ENCODE measurements around the gene FAM204A. TPM values are rescaled to one million over a fixed set of nuclear protein-coding genes. Genes with fewer than 3 reads are reported as not detected.

Gene FAM204A
- polyA plus RNA-seq, 1 donor = 88.1 TPM

DNA sequence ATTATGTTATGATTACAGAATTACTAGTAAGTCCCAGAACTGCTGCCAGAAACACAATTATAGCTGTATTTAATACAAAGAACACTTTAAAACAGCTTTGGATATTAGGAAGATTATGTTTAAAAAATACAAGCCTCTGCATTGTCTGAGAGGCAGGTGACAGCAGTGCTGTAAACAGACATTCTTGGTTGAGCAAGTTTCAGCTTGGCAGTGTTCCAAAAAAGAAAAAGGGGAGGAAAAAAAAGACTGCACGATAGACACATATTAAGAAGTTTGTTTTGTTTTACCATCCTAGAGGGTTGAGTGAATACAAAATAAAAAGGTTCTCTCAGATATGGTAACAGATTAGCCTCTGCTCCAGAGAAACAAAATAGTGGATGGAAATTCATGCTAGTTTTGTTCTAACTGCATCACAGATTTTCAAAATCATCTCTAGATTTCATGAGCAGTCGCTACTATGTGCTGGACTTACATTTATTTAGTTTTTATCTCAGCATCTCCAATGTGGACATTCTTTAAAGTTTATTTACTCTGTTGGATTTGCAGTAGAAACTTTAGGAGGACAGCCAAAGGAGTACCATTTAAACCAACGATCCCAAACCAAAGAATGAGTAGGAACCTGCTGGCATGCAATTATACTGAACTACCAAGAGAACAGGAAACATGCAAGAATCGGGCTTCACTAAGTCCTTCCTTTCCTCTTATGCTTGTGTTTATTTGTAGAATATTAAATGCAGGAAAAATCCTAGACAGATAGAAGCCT, 9.0 kb downstream of the FAM204A start:
- DNase-seq = no peak

DNA sequence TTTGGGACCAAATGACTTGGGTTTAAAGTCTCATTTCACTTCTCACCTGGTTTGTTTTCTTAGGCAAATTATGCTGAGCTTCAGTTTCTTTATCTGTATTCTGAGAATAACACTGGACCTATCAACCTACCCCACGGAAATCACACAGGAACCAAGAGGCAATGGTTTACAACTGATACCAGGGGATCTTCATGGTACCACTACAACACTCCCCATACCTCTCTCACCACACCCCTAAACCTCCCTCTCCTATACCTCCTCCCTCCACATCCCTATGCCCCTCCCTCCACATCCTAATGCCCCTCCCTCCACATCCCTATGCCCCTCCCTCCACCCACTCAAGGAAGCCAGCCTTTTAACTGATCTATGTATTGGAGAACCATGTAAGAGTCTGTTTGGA, 9.9 kb downstream of the FAM204A start:
- DNase-seq = no peak

DNA sequence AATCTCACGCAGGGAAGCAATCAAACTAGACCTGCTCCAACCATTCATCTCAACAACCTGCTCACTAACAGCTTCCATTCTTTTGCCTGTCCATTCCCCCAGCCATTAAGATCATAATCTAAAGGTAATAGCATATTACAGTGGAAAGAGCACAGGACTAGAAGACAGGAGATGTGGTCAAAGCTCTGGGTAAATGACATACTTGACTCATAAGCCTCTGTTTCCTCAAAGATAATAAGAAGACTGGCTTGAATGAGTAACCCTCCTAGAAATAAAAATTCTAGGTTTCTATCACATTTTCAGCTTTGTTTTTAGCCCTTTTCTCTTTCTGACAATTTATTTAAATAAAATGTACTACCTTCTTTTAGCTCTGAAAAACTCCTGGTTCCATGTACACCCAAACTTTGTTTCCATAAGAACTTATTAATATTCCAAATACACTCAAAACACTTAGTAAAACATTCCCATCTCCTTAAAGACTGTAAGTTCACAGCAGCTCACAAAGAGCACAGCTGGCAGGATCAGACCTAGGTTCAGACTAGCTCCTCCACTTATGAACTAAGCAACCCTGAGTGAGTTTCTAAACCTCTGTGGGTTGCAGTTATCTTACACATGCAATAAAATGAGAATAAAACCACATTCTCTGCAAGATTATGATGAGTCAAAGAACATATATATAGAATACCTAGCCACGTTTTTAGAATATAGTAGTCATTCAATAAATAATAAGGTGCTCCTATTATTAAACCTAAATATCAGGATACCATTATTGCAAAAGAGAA, 11.6 kb downstream of the FAM204A start:
- DNase-seq = no peak

- no peak for DNase-seq
Measured at GRCh38 chr10:118324140-118324539, 18.0 kb downstream of the FAM204A start.

DNA sequence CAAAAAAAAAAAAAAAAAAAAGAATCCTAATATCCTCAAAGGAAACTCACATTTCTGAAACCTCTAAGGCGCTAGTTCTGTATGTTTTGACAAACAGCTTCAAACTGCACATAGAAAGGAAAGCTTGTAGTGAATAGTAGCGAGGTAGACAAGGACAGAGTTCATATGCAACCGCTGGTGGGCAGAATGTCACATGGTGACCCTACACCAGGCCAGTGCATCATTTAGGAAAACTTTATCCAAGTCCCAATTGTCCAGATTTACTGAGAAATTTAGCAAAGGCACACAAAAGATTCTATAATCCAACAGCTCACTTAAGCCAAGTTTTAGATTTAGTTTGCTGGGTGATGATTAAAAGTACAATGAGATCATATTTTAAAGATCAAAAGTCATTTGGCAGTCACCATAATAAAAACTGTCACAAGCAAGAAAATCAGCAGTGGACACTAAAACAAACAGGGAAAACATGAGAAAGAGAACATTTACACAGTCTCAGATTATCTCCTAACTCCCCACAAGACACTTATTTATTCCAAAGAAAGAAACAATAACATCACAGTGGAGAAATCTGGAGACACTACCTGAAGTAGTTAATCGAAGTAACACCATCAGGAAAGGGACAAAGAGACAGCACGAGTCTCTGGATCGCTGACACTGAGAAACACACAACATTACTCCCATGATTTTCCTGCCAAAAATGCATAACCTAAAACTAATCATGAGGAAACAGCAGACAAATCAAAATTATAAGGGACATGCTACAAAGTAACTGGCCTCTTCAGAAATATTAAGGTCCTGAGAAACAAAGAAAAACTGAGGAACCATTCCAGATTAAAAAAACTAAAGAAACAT, 20.2 kb downstream of the FAM204A start:
- DNase-seq = no peak

- no peak for DNase-seq
Measured at GRCh38 chr10:118315629-118316028, 26.5 kb downstream of the FAM204A start.

GRCh38 chr10:118314882-118315281, 27.2 kb downstream of the FAM204A start:
- no peak for DNase-seq

DNA sequence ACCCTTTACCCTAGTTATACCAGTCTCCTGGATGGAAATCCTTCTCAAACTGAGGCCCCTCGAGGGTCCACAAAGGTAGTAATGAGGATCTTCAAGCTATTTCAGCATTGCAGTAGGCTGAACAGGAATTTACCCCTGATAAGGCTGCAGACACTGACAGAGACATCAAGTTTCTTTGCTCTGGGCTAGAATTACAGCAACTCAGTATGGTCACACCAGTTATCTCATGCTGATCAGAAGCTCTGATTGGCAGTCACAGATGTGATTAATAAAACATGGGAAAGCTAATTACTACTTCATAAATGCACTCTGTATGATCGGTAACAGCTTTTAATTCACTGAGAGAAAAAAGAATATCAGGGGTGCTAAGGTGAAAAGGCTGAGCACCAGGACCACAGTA, 30.6 kb downstream of the FAM204A start:
- no peak for DNase-seq

GRCh38 chr10:118310822-118311221, 31.3 kb downstream of the FAM204A start:
- no peak for DNase-seq

DNA sequence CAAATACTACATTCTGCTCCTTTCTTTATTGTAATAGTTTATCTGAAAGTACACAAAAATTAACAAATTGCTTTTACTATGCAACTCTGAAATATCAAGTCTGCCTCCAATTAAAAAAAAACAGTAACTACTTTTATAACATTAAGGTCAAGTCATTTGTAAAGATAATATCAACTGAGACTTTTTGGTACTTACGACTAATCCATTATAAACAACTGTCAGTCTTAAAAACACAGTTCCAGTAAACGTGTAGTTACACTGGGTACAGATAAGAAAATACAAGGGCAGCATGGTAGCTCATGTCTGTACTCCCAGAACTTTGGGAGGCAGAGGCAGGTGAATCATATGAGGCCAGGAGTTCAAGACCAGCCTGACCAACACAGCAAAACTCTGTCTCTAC, 32.2 kb downstream of the FAM204A start:
- DNase-seq = no peak

GRCh38 chr10:118308664-118309063, 33.5 kb downstream of the FAM204A start:
- no peak for DNase-seq

DNA sequence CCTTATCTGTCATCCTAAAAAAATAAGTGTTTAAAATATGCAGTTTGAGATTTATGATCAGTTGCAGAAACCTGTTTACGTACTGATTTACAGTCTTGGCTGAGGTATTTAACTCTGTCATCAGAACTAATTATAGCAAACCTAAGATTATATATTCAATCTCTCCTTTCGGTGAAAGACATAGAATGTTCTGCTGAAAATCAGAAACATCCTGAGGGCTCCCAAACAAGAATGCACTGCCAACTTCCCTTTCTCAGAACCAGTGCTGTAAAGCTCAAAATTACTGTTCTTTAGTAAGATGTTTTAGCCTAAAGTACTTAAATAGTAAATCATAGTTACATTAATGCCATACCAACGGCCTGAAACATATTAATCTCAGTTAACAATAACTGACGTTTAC, 34.3 kb downstream of the FAM204A start:
- no peak for DNase-seq

DNA sequence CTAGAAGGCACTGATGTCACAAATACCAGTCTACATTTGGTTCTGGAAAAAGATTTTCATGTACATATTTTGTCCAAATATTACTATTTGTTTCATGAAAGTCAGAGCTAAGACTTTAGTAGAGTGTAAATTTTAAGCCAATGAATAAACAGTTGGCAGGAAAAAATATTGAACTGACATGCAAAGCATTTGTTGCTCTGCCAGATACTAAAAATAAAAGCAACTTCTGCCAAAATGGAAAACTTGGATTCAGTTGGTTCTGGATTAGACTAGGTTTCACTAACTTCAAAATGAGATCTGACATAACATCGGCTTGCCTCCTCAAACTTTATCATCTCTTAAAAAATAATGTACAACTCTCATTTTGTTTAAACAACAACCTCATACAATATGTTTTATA, 34.9 kb downstream of the FAM204A start:
- no peak for DNase-seq

GRCh38 chr10:118305730-118306129, 36.4 kb downstream of the FAM204A start:
- no peak for DNase-seq

GRCh38 chr10:118304521-118304920, 37.6 kb downstream of the FAM204A start:
- DNase-seq = no peak

DNA sequence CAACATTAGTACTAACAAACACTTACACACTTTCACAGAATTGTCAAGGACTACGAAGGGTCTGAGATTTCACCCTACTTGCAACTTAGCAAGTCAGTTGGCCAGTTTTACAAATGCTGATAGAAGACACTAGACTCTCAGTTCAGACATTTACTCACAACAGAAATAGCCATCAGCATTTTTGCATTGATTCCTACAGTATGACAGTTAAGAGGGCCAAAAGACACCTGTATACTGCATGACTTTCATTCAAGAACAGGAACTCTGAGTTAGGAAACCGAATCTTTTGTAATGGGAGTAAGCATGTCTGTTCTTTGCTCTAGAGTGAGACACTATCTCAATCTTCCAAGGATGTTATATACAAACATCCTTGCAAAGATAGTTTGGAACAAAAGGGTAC, 40.9 kb downstream of the FAM204A start:
- DNase-seq = no peak

DNA sequence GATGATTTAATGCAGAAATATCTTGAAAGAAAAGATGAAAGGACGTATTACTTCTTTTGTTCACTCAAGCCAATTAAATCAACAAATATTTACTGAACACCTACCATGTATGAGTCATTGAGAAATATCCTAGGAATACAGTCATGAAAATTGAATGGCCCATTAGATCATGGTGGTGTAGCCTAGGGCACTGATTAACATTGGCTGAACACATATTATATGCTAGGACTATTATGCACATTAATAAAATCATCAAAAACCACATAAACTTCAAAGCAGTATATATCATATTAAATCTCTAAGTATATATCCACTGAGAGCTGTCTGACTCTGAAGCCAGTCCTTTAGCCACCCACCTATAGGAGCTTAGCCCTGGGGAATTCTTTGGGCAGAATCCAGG, 41.8 kb downstream of the FAM204A start:
- DNase-seq = no peak

GRCh38 chr10:118298787-118299186, 43.3 kb downstream of the FAM204A start:
- DNase-seq = no peak

DNA sequence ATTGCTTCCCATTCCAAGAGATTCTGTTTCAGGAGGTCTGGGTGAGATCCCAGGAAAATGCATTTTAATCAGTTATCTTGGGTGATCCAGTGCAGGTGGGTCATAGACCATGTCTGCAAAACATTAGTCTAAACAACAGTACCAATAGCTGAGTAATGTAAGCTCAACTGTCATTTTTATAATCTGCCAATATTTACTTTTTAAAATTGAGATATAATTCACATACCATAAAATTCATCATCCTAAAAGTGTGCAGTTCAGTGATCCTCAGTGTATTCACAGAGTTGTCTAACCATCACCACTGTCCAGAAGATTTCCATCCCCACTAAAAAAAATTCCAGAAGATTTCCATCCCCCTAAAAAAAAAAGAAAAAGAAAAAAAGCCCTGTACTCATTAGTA, 51.0 kb downstream of the FAM204A start:
- DNase-seq = no peak

DNA sequence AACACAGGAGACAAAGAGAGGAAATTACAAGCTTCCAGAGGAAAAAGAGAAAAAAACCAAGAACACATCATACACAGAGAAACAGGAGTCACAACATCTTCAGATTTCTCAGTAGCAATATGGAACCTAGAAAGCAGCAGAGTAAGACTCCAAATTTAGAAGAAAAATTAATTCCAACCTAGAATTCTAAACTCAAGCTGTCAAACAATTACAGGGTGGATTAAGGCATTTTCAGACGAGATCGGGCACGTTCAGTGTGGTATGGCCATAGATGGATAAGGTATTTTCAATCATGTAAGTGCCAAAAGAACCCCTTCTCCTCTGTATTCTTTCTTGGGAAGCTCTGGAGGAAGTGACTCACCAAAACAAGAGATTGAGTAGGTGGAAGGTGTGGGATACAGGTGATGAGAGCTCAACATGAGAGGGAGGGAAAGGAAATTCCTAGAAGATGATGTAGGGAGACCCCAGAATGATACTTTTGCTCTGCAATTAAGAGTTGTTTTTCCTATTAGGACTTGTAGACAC, 51.6 kb downstream of the FAM204A start:
- DNase-seq = no peak

DNA sequence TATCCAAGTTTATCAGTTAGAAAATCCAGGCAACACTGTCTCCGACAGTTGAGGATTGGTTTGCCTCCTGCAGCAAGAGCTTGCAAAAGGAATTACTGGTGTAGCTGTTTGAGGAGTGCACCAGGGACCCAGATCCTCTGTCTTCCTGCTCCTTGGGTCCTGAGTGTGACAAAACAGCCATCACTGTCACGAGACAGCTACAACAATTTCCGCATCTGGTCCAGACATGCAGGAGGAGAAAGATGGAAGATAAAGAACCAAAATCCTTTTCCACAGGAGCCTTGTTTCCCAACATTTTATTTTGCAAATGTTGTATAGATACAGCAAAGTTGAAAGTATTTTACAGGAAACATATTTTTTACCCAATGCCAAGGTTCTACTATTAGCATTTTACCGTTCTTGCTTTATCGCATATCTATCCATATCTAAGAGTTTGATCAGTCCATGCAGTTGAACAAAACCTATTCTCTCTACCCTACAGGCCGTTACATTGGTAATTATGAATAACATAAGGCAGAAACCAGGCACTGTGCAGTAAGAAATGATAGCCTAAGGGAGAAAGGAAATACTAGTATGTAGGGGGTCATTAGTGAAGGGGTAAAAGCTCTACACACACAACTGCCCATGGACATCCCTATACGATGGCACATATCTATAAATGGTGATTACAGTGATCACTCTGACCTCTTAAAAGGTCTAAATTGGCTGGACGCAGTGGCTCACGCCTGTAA, 54.9 kb downstream of the FAM204A start:
- no peak for DNase-seq

Data from left kidney (tissue), 2 donors.